HG02938 (cell line): Measurements from ENCODE around the gene MEP1B.

Source experiments
- ATAC-seq: cut with Tn5 transposase; IDR thresholded peaks from one replicate; pipeline ENCODE4 v1.9.1; 2021; ENCODE audit warnings: mild to moderate bottlenecking, moderate library complexity; ENCODE audit not compliant: unreplicated experiment

The MEP1B gene

DNA sequence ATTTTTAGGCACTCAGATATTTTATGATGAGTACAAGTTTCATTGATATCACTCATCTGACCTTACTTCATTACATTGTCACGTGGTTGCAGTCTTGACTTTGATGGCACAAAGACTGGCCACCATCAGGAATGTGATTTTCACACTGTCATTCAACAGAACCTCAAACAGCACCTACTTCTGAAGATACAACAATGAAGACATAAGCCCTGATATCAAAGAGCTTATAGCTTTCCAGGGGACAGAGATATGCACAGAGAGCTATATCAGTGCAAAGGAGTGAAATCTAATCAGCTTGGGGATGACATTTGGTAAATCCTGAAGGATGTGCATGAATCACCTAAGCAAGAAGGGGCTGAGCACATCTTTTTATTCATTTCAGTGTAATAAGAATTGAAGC is 72.3 kb downstream of the MEP1B start:
- ATAC-seq, result no peak

- no peak for ATAC-seq
These were observed 74.6 kb downstream of the MEP1B start for GRCh38 chr18:32264401-32264800.

DNA sequence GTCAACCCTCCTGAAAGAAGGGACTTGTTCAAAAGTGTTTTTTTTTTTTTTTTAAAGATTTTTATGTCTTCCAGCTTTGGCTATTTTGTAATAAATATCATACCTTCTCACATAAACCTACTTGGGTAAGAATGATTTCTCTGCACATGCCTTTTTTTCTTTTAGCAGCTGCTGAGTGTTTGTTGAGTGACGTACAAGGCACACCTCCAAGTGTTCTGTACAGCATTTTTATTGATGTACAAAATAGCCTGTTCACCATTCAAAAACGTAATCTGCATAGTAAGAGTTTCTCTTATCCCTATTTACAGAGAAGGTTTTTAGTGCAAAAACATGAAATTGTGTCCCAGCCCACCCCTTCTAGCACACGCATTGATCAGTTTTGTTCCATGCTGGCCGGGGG is 77.6 kb downstream of the MEP1B start:
- no peak for ATAC-seq
